Ramos (cell line): ENCODE measurements around the gene XKRX.

Experiments used
- in situ Hi-C: fragments of 300-500 bp; cut with MboI; formaldehyde crosslinking; loops from one replicate; pipeline ENCODE4 v1.14.3; 2022; ENCODE audit warnings: low sequenced_read_pairs; ENCODE audit not compliant: unreplicated experiment

The XKRX gene

DNA sequence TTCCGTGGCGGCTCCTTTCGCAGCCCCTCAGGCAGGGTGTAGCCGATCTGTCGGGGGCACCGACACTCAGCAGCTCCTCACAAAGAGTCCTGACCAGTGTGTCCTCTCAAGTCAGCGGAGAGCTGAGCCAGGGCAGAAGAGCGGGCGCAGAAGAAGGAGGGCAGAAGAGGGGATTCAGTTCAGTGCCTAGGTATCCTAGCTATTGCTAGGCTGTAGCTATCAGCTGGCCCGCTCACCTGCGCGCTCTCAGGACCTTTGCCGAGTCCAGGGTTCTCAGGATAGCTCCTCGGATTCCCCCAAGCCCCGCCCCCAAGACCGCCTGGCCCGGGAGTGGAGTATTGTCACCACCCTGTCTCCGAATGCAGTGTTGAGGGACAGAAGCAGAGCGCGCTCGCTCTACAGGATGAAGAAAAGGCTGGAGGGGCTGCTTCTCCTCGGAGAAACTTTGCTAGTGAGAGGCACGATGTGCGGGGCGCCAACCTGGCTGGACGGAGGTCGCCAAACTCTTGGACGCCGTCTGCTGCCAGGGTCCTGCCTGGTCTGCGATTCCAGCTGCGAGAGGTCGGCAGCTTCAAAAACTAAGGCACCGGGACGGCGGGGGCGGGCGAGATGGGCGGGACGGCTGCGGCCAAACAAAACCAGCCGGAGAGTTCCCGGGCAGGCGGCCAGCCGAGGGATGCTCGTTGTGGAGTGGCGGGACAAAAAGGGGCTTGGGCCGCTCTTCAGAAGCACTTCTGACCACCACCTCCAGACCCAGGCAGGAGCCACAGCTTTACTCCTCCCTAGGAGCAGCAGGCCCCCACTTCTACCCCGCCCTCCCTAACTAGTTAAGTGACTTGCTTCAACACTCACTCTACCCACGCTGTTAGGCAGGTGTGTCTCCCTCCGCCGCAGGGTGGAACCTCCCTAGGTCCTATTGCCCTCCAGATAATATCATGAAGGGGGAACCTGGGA is at the start of gene XKRX:
TSS of gene XKRX (minus strand) at position 258 of the 954 bp plus-strand sequence. CDS start 613 bp downstream, outside the sequence.
- in situ Hi-C loops, result no loop called here

DNA sequence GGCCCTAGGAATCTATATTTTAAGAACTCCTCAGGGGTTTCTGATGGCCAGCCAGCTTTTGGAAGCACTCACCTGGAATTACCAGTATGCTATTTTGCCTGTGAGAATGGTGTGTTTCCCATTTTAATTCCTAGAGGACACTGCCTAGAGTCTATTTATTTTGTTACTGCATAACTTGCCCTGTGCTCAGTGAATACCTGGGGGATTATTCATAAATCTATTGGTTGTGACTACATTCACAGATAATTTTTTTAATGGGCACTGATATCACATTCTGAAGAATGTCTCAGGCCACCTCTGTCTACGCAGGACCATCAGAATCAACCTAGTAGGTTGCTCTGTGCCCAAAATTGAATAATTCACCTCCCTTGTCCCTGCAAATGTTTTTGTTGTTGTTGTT is 47.5 kb upstream of the XKRX start:
- in situ Hi-C loops, result no loop called here

DNA sequence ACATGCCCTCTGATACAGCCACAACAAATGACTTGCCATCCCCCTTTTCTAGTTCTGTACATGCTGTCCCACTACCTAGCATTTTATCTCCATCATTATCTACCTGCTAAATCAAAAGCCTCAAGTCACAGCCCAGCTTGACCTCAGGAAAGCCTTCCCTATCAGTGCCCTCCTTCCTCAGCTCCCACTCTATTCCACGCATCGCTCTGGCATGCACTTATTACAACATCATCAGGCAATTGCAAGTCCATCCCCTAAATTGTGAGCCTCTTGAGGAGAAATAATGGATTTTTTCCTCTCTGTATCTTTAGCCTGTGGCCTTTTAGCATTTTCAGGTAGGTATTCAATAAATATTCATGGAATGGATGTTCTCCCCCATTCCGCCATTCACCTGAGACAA is 46.5 kb upstream of the XKRX start:
- in situ Hi-C loops, result no loop called here

DNA sequence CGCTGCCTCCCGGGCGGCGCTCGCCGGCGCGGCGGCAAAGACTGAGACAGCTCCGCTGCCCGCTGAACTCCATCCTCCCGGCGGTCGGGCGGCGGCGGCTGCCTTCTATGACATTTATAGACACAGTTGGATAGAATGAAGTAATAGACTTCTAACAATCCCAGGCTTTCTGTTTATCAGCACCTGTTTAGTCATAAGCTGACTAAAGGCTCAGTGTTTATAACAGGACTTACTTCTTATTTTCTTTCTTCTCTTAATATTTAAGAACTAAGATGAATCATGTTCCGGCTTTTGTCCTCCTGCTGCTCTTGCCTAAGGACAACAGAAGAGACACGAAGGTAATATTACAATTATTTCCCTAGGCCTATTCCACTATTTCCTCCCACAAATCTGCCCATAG is 44.7 kb upstream of the XKRX start:
- in situ Hi-C loops, result no loop called here

DNA sequence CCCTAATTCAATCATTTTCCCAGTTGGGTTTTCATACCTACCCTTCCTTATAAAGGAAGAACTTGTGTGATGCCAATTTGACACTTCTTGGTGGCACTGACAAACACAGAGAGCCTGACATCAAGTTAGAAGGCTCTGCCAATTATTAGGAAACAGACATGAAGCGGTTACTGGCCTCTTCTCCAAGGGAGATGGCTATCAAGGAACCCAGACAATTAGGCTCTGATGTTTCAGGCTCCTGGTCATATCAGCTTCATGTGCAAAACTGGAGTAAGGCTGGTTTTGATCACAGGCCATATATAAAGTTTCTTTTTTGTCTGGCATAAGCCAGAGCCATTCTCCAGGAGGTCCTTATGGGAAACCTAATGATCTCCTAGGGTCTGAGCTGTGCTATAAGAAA is 41.2 kb upstream of the XKRX start:
- in situ Hi-C loops, result no loop called here

DNA sequence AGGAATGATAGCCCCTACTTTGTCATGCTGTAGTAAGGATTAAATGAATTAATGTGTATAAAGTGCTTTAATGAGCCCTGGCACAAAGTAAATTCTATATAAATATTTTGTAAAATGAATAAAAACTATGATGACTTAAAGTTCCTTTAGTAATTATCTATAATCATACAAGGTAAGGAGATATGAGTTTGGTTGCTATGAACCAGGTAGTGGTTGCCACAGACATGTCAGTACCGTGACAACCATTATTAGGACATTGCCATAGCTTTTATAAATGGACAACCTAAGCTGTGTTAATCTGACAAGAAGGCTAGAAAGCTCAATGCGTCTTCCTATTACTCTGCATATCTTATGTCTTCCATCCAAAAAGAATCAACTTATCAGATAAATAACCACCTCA is 40.7 kb upstream of the XKRX start, which contains the start of gene ARL13A:
TSS of gene ARL13A (plus strand) at position 301 of the 400 bp plus-strand sequence. CDS start 3,982 bp downstream, outside the sequence.
- in situ Hi-C loops, result no loop called here

DNA sequence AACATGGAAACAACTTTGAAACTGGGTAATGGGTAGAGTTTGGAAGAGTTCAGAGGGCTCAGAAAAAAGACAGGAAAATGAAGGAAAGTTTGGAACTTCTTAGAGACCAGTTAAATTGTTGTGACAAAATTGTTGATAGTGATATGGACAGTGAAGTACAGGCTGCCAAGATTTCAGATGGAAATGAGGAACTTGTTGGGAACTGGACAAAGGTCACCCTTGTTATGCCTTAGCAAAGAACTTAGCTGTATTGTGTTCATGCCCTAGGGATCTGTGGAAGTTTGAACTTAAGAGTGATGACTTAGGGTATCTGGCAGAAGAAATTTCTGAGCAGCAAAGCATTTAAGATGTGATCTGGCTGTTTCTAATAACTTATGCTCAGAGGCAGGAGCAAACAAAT is 35.6 kb upstream of the XKRX start:
- in situ Hi-C loops, result no loop called here

DNA sequence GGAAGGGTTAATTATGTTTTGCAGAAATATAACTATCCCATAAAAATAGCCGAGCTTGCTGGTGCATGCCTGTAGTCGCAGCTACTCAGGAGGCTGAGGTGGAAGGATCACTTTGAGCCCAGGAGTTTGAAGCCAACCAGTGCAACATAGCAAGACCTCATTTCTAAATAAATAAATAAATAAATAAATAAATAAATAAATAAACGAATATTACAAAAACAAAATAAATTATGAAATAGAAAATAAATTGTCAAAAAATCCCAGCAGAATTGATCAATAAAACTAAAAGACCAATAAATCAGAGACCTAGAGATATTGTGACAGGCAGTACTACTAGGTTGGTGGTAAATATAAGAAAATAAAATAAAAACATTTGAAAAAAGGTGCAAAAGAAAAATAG is 34.1 kb upstream of the XKRX start:
- in situ Hi-C loops, result no loop called here

DNA sequence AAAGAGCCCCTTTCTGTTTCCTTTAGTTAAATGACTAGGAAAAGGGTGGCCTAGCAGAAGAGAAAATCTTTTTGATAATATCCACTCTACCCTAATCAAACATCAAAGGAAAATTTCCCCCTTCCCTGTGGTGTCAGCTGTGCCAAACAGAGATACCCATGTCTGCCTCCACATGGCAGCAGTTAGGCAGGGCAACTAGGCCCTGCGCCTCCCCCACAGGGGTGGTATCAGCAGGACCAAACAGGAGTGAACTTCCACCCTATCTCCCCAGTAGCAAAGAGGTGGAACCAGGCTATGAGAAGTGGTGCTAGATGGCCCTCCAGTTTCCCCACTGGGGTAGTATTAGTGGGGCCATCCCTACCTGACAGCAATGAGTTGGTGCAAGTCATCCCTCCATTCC is 19.8 kb upstream of the XKRX start:
- in situ Hi-C loops, result no loop called here

DNA sequence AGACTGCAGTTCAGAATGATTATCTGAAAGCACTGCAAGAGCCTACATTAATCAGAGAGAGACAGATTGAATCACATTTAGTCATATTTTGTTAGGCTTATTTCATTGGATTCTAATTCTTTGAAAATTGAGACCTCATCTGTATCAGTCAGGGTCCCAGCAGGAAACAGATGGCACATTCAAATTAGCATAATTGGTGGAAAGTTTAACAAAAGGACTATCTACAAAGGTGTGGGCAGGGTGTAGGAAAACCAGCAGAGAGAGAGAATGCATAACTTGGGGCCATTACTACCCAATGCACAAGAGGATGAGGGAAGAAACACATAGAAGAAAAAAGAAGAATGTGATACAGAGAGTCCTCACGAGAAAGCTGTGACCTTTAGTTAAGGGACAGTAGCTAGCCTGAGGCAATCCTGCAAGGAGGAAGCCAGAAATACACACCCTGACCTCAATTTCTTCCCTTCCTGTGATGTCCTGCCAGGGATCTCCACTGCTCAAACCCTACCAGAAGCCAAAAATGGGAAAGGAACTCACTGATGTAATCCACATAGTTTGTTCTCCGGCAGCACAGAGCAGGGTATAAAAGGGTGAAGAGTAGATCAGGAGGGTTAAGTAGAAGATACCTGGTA is 17.7 kb upstream of the XKRX start:
- in situ Hi-C loops, result no loop called here

DNA sequence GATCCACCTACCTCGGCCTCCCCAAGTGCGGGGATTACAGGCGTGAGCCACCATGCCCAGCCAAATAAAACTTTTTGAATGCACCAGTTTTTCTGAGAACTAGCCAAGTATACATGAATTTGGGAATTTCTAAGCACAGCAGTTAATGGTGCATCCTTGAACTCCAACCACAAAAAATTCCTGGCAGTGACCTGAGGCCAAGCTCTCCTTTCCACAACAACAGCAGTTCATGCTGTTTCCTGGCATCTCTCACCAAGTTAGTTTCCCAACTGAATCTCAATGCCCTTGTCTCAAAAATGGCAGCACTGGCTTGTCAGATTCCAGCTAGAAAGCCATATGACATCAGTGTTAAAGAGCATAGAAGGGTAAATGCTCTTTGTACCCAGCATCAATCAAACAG is 15.9 kb upstream of the XKRX start:
- in situ Hi-C loops, result no loop called here

DNA sequence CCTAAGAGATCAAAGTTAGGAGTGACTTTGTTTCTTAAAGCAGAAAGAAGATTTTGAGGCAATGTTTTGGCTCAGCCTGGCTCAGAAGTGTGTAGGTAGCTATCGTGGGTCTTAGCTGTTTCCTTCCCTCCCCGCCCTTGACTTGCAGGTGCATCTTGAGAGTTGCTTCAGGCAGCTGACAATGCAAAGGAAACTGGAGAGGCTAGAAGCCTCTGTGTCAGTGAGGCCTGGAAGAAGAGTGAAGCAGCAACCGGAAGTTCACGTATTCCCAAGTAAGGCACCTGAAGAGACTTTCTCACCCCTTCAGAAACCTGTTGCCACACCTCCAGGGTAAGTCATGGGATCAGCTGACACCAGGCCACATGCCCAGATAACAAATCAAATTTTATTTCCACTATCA is 10.6 kb upstream of the XKRX start:
- in situ Hi-C loops, result no loop called here

DNA sequence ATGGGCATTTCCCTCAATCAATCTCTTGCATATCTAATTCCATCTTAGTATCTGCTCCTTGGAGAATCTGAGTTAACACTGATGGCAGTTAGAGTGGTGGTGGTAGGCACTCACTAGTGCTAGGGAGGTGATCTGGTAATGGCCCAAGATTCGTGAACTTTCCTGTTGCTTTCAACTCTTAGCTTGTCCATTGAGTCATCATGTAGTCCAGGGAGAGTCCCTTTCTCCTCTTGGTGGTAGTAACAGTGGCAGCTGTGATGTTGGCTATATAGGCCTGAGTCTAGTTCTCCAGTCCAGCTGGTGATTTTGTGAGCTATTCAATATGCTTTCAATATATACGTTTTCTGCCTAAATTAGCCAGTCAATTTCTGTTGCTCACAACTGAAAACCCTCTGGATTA is 7.0 kb upstream of the XKRX start:
- in situ Hi-C loops, result no loop called here

DNA sequence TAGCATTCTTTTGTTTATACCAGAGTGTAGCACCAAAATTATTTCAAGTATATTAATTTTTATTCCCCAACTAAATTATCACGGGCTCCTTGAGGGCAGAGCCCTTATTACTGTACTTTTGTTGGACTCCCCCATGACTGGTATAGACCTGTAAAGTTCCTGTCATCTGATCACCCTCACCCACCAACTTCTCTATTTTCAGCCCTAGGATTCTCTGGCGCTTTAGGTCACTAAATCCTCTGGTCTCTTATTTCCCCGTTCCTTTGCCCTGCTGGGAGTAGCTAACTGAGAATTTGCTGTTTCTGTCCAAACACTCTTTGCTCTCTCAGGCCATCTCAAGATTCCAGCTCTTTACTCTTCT is 3.2 kb upstream of the XKRX start:
- in situ Hi-C loops, result no loop called here

DNA sequence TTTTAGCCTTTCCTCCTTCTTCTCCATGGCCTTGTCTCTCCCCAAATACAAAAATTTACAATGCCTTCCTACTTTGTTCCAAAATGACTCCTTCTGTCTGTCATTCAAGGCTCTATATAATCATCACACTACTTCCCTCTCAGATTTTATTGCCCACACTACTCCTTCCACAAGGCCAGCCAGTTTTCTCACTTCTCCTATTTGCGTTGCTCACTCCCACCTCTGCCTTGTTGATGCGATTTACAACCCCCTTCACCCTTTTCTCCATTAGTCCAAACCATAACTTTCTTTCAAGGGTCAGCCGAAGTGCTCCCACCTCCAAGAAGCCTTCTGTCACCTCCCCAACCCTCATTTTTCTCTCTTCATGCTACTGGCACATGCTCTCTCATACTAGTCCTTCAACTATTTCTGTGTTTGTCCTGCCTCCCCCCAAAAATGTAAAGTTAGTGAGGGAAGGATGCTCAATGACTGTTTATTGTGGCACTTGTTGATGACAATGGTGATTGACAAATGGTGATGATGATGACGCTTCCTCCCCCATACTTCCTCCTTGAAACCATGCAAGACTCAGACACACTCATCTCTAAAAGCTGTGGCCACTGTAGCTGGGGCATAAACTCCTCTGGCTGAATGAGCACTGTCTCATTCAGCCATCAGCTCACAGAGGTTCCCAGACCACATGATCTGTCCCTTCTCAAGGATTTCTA is 2.7 kb upstream of the XKRX start:
- in situ Hi-C loops, result no loop called here

DNA sequence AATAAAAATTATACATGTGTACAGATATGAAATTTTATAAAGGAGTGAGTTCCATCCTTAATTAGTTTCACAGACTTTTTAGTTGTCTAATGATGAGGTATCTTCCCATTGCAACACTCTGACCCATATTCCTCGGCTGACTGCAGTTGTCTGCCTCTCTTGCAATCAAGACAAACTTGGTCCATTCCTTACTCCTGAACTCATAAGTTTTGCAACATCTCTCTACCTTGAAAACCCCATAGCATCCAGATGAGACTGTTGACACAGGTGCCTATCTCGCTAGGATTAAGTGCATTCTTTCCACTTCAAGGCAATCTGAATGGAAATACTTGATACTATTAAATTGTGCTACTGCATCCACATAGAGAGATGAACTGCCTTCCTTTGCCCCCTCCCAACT is 2.3 kb downstream of the XKRX start:
- in situ Hi-C loops, result no loop called here

DNA sequence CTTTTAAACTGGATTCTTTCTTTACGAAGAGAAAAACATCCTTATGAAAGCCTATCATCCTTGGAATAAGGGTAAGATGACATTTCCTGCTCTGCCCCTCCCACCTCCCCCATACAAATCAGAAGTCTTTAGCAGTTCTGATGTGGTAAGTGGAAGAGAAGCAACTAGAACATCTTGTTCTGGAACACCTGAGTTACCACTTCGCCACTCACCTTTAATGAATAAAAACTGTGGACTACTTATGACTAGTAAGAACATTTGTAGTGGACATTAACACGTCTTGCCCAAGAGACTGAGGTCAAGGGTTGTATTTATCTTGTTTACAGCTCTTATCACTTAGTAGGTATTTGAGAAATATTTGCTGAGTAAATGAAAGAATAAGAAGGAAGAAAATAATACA is 4.3 kb downstream of the XKRX start:
- in situ Hi-C loops, result no loop called here

DNA sequence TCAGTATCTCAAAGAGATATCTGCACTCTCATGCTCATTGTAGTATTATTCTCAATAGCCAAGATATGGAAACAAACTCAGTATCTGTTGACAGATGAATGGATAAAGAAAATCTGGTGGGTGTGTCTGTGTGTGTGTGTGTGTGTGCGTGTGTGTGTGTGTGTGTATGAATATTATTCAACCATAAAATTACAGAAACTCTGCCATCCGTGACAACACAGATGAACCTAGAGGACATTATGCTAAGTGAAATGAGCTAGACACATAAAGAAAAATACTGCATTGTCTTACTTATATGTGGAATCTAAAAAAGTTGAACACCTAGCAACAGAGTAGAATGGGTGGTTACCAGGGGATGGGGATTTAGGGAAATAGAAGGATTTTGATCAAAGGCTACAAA is 13.2 kb downstream of the XKRX start:
- in situ Hi-C loops, result no loop called here

DNA sequence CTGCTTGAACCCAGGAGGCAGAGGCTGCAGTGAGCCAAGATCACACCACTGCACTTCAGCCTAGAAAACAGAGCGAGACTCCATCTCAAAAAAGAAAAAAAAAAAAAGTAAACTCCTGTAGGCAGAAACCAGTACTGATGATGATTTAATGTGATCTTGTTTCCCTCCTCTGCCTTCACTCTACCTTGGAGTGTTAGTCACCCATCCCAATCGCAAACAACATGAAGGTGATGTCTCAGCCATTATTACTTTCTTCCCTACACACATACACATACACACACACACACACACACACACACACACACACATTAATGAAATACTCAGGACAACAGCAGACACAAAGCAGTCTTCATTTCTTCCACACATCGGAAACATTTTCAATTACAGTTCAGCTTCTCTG is 15.6 kb downstream of the XKRX start:
- in situ Hi-C loops, result no loop called here

DNA sequence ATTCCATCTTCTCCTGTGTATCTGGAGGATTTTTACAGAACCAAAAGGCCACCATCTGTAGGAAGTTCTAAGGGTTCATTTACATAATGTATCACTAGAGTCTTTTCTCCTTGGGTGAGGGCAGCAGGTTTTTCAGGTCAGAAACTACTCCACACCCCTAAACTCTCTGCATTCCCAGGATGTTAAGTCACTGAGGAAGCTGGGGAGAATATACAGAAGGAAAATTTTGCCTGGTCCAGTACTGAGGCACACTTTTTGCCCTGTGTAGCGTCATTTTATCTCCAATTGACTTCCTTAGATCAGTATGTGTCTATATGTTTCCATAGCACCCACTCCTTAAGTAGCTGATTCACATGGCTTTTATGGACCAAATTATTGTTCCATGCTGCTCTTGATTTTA is 17.0 kb downstream of the XKRX start:
- in situ Hi-C loops, result no loop called here

DNA sequence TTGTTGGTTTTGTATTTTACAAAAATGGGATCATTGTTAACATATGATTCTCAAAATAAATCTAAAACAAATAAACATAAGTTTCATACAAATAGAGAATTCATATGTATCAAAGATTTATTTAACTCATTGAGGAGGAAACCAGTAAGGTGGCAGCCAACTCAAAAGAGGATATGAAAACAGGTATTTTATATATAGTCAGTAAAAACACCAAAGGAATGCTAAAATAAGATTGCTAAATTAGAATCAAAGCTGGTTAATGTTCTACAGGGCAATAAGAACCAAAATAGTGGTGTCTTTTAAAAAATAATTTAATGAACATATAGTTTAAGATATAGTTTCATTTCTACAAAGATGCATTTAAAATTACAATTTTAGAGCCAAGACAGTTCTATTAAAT is 23.1 kb downstream of the XKRX start:
- in situ Hi-C loops, result no loop called here
